CD4-positive, CD25-positive, alpha-beta regulatory T cell (primary cell): Measurements from ENCODE around the gene ASTN2. TPM values are rescaled to one million over a fixed set of nuclear protein-coding genes. Genes with fewer than 3 reads are reported as not detected.
"Not testable (repeated sequence)": the region's sequence is repeated elsewhere in the genome, so short reads cannot be mapped to it uniquely, and the experiment has no call there.

ENCODE experiments used
- ATAC-seq, 2 donors: fragments of 150-1000 bp; cut with Tn5 transposase; one replicate each; pipeline ENCODE4 v1.10.0; 2021; ENCODE audit warnings: low read depth in 2 of 2, moderate number of reproducible peaks in 2 of 2, moderate library complexity in 1 of 2
- DNase-seq, 3 donors: peaks; one replicate each; pipeline versions ENCODE4 v3.0.0 to v3.0.0-alpha.2; 2012 to 2022; ENCODE audit warnings: mixed read lengths in 1 of 3
- H3K27ac ChIP-seq: one replicate; pipeline ENCODE4 v1.7.0; 2013; ENCODE audit warnings: mild to moderate bottlenecking, low read length; ENCODE audit not compliant: insufficient read depth, poor library complexity, severe bottlenecking
- H3K27me3 ChIP-seq: one replicate; pipeline ENCODE4 v1.7.0; 2013; ENCODE audit warnings: low read length; ENCODE audit not compliant: control insufficient read depth, insufficient read depth
- H3K36me3 ChIP-seq: one replicate; pipeline ENCODE4 v1.7.0; 2013; ENCODE audit warnings: mild to moderate bottlenecking, low read length, moderate library complexity; ENCODE audit not compliant: control insufficient read depth, insufficient read depth
- H3K4me1 ChIP-seq: 2 replicates; pipeline ENCODE4 v1.7.0; 2013; ENCODE audit warnings: mild to moderate bottlenecking, low read length; ENCODE audit not compliant: insufficient read depth, control insufficient read depth, poor library complexity, severe bottlenecking
- H3K4me3 ChIP-seq: one replicate; pipeline ENCODE4 v1.7.0; 2013; ENCODE audit warnings: low read depth, mild to moderate bottlenecking, low read length, moderate library complexity
- H3K9me3 ChIP-seq, 2 experiments: 1 replicate in 1 of 2; 2 replicates in 1 of 2; pipeline ENCODE4 v1.7.0; 2013; ENCODE audit warnings: low read length in 2 of 2, mild to moderate bottlenecking in 1 of 2, moderate library complexity in 1 of 2; ENCODE audit not compliant: control insufficient read depth in 2 of 2
- H3K27ac Mint-ChIP-seq, 3 donors: one replicate each; pipeline ENCODE4 v1.8.0; 2020 to 2022; ENCODE audit warnings: mild to moderate bottlenecking in 3 of 3, mixed read lengths in 3 of 3, moderate library complexity in 2 of 3
- H3K27me3 Mint-ChIP-seq: one replicate; pipeline ENCODE4 v1.8.0; 2022; ENCODE audit warnings: mild to moderate bottlenecking, mixed read lengths
- H3K36me3 Mint-ChIP-seq: one replicate; pipeline ENCODE4 v1.8.0; 2020; ENCODE audit warnings: mixed read lengths
- H3K4me1 Mint-ChIP-seq, 4 donors: one replicate each; pipeline ENCODE4 v1.8.0; 2020 to 2022; ENCODE audit warnings: mixed read lengths in 4 of 4, mild to moderate bottlenecking in 1 of 4
- H3K4me3 Mint-ChIP-seq, 4 donors: one replicate each; pipeline ENCODE4 v1.8.0; 2020 to 2022; ENCODE audit warnings: mild to moderate bottlenecking in 4 of 4, mixed read lengths in 4 of 4, moderate library complexity in 3 of 4
- H3K9me3 Mint-ChIP-seq, 7 donors: one replicate each; pipeline ENCODE4 v1.8.0; 2020 to 2022; ENCODE audit warnings: mixed read lengths in 7 of 7, mild to moderate bottlenecking in 3 of 7, moderate library complexity in 2 of 7
- polyA plus RNA-seq, 4 donors: library from polyadenylated mRNA; unstranded; fragments of 300-500 nt; fragmentation: Illumina TruSeq; gene quantifications; one replicate each; pipeline ENCODE4 v1.2.3, GENCODE V29; 2021
- total RNA-seq: library from RNA; stranded (reverse); gene quantifications from one replicate; pipeline ENCODE4 v1.2.3, GENCODE V29; 2022

Gene ASTN2
- total and polyA plus RNA-seq, 5 donors from 2014 or later, result 5.0 to 9.9 (median 7.4) TPM

DNA sequence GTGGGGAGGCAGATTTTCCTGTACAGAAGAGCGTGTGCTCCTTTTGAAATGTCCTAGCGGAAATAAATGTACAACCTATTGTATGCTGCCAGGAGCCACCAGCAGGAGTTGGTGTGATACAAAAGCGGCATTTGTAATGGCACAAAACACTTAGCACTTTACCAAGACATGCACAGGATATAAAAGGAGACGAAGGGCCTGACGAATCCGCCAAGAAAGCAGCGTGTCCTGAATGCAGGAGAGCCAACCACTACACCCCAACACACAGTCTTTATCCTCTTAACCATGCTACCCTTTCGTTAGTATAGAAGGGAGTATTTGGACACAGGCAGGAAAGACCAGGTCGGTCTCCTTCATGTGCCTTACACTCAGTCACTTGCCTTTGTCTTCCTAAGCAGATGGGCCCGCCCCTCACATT lies 509.7 kb downstream of the ASTN2 start:
- H3K27me3 ChIP-seq, result no peaks in the 10 kb centered on the region
- H3K27ac ChIP-seq, result no peak overlapping the region
- Mint-ChIP-seq H3K27ac (no peak overlapping the region), H3K9me3 (peaks cover 0 to 15% (median 2%) of the 10 kb centered on the region in 7 donors), H3K4me1 (no peaks in the 10 kb centered on the region), H3K4me3 (no peak overlapping the region), H3K27me3 (peaks cover 4% of the 10 kb centered on the region), H3K36me3 (no peaks in the 10 kb centered on the region)
- DNase-seq (no peak), ATAC-seq (no peak)
- H3K36me3 ChIP-seq, result no peaks in the 10 kb centered on the region
- H3K4me3 ChIP-seq, result no peak overlapping the region
- H3K4me1 ChIP-seq, result no peaks in the 10 kb centered on the region
- H3K9me3 ChIP-seq, result no peaks in the 10 kb centered on the region

DNA sequence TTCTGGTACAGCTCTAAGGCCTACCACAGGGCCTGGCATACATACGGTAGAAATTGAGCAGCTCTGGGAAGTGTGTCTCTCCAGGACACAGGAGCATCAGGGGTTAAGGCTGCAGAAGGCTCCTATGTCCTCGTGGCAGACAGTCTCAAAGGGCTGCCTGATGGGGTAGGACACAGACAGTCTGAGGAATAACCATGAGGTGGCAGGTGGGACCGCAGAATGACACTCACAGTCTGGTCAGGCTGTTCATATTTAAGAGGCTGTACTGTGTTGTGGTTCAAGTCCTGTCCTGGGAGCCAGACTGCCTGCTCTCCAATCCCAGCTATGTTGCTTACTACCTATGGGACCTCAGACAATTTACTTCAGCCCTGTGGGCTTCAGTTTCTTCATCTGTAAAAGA lies 510.7 kb downstream of the ASTN2 start:
- Mint-ChIP-seq H3K9me3 (peaks cover 2 to 24% (median 5%) of the 10 kb centered on the region in 7 donors), H3K36me3 (no peaks in the 10 kb centered on the region), H3K27me3 (peaks cover 4% of the 10 kb centered on the region), H3K4me3 (no peak overlapping the region), H3K27ac (no peak overlapping the region), H3K4me1 (no peaks in the 10 kb centered on the region)
- Histone ChIP-seq H3K27me3 (no peaks in the 10 kb centered on the region), H3K36me3 (no peaks in the 10 kb centered on the region), H3K9me3 (no peaks in the 10 kb centered on the region), H3K4me1 (no peaks in the 10 kb centered on the region), H3K4me3 (no peak overlapping the region), H3K27ac (no peak overlapping the region)
- DNase-seq (no peak), ATAC-seq (no peak)

DNA sequence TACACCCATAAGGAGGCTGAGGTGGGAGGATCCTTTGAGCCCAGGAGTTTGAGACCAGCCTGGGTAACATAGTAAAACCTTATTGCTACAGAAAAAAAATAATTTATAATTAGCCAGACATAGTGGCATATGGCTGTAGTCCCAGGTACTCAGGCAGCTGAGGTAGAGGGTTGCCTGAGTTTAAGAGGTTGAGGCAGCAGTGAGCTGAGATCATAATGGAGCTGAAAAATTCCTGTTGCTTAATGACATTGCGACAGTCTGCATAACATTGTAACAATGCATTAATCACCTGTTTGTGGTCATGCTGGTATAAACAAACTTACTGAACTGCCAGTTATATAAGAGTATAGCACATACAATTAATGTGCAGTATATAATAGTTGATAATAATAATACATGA lies 513.6 kb downstream of the ASTN2 start:
- H3K4me3 ChIP-seq, result no peak overlapping the region
- no peak overlapping the region for H3K27ac ChIP-seq
- Mint-ChIP-seq H3K4me1 (no peaks in the 10 kb centered on the region), H3K36me3 (no peaks in the 10 kb centered on the region), H3K27me3 (no peaks in the 10 kb centered on the region), H3K9me3 (peaks cover 3 to 24% (median 5%) of the 10 kb centered on the region in 7 donors), H3K4me3 (no peak overlapping the region), H3K27ac (no peak overlapping the region)
- no peak for ATAC-seq
- H3K36me3 ChIP-seq, result no peaks in the 10 kb centered on the region
- H3K9me3 ChIP-seq, result no peaks in the 10 kb centered on the region
- no peak for DNase-seq
- H3K4me1 ChIP-seq, result no peaks in the 10 kb centered on the region
- H3K27me3 ChIP-seq, result no peaks in the 10 kb centered on the region

DNA sequence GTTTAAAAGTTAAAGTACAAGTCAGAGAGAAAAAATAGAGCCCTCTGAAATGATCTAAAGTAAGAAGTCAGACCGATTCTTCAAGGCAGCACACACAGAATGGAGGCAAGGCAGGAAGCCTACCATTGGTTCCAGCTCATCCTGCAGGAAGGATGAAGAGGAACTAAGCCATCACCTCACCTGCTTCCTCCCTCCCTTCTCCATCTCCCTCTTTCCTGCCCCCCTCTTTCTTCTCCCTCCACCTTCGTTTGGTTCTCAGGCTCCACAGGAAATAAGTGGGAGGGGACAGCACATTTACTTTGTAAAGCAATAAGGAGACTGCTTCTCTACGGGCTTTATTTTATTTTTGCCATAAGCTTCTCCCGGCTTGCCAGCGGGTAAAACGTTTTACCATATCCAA lies 514.3 kb downstream of the ASTN2 start:
- Mint-ChIP-seq H3K36me3 (no peaks in the 10 kb centered on the region), H3K27me3 (no peaks in the 10 kb centered on the region), H3K9me3 (peaks cover 1 to 24% (median 5%) of the 10 kb centered on the region in 7 donors), H3K27ac (no peak overlapping the region), H3K4me3 (no peak overlapping the region), H3K4me1 (no peaks in the 10 kb centered on the region)
- DNase-seq (no peak), ATAC-seq (no peak)
- no peaks in the 10 kb centered on the region for H3K9me3 ChIP-seq
- no peaks in the 10 kb centered on the region for H3K27me3 ChIP-seq
- no peak overlapping the region for H3K4me3 ChIP-seq
- H3K36me3 ChIP-seq, result no peaks in the 10 kb centered on the region
- no peaks in the 10 kb centered on the region for H3K4me1 ChIP-seq
- H3K27ac ChIP-seq, result no peak overlapping the region

DNA sequence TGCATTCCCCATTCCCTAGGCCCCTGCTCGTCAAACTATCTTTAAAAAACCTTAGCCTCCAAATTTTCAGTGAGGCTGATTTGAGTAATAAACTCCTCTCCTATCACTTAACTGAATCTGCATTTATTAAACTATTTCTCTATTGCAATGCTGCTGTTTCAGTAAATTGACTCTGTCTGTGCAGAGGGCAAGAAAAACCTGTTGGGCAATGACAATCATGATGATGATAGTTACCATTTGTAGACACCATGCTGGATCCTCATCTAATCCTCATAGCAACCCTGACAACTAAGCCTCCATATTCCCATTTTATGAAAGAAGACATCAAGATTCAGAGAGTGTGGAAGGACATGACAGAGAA lies 514.9 kb downstream of the ASTN2 start:
- no peaks in the 10 kb centered on the region for H3K36me3 ChIP-seq
- H3K4me3 Mint-ChIP-seq, result no peak overlapping the region
- no peaks in the 10 kb centered on the region for H3K36me3 Mint-ChIP-seq
- H3K27ac Mint-ChIP-seq, result no peak overlapping the region
- H3K27ac ChIP-seq, result no peak overlapping the region
- ATAC-seq, result no peak
- H3K4me3 ChIP-seq, result no peak overlapping the region
- H3K9me3 ChIP-seq, result no peaks in the 10 kb centered on the region
- H3K9me3 Mint-ChIP-seq, result peaks cover 1 to 24% (median 5%) of the 10 kb centered on the region in 7 donors
- no peaks in the 10 kb centered on the region for H3K4me1 Mint-ChIP-seq
- no peak for DNase-seq
- H3K27me3 Mint-ChIP-seq, result no peaks in the 10 kb centered on the region
- no peaks in the 10 kb centered on the region for H3K27me3 ChIP-seq
- no peaks in the 10 kb centered on the region for H3K4me1 ChIP-seq

DNA sequence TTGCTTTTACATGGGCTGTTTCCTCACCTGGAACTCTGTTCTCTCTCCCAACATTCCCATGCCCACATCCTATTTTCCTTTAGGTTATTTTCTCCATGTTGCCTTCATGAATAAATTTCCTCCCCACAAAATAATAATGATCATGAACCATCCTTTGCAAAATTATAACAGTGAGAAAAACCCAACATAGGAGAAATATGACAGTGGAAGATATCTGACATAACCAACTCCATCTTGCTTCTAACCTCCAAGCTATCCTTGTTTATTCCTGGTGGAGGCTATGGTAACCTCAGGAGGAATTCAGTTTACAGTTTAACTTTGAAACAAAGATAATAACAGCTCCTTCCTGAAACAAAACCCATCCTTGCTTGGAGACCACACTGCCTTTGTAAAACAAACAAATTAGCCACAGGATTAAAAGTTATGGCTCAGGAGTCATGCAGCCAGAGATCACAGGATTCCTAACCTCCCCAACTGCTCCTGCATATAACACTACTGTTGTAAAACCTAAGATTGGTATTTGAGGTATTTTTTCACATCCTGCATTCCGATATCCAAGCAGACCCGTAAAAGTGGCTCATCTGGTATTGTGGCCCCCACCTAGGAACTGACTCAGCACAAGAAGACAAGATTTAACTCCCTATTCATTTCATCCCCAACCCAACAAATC lies 515.4 kb downstream of the ASTN2 start:
- Histone ChIP-seq H3K9me3 (no peaks in the 10 kb centered on the region), H3K27ac (no peak overlapping the region), H3K4me1 (no peaks in the 10 kb centered on the region), H3K36me3 (no peaks in the 10 kb centered on the region), H3K27me3 (no peaks in the 10 kb centered on the region), H3K4me3 (no peak overlapping the region)
- H3K36me3 Mint-ChIP-seq, result no peaks in the 10 kb centered on the region
- no peaks in the 10 kb centered on the region for H3K4me1 Mint-ChIP-seq
- H3K4me3 Mint-ChIP-seq, result no peak overlapping the region
- H3K27ac Mint-ChIP-seq, result no peak overlapping the region
- ATAC-seq (no peak), DNase-seq (no peak)
- no peaks in the 10 kb centered on the region for H3K27me3 Mint-ChIP-seq
- peaks cover 1 to 24% (median 5%) of the 10 kb centered on the region in 7 donors for H3K9me3 Mint-ChIP-seq

DNA sequence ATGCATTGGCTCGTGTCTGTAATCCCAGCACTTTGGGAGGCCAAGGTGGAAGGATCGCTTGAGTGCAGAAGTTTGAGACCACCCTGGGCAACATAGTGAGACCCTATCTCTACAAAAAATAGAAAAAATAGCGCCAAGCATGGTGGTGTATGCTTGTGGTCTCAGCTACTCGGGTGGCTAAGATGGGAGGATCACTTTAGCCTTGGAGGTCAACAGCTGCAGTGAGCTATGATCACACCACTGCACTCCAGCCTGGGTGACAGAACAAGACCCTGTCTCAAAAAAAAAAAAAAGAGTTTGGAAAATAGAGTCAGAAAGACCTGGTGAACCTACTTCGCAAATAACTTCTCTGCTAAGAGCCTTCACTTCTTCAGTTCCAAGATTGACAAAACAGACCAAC lies 516.7 kb downstream of the ASTN2 start:
- H3K36me3 Mint-ChIP-seq, H3K36me3 ChIP-seq, H3K27me3 Mint-ChIP-seq, H3K9me3 ChIP-seq, H3K4me1 ChIP-seq, H3K27me3 ChIP-seq, ATAC-seq, H3K27ac Mint-ChIP-seq, H3K4me3 Mint-ChIP-seq, DNase-seq, H3K4me3 ChIP-seq, H3K4me1 Mint-ChIP-seq, H3K27ac ChIP-seq: not testable (repeated sequence)
- H3K9me3 Mint-ChIP-seq, result peaks cover 2 to 20% (median 5%) of the 10 kb centered on the region in 7 donors

DNA sequence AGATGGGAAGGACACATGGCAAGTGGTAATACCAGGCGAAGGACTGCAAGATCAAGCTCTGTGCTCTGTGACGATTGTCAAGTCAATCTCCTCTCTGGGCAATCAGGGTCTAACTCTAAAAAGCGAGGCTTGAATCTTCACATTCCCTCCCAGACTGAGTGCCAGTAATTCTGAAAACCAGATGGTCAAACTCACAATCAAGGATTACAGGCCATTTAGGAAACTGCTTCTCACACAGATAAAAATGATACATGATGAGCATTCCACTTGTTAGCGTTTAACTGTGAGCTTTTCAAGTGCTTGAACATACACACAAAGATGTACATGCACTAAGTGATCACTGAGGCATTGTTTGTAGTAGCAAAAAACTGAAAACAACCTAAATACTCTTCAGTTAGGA lies 517.7 kb downstream of the ASTN2 start:
- H3K36me3 Mint-ChIP-seq, result no peaks in the 10 kb centered on the region
- Histone ChIP-seq H3K27ac (no peak overlapping the region), H3K4me1 (no peaks in the 10 kb centered on the region), H3K27me3 (no peaks in the 10 kb centered on the region), H3K36me3 (no peaks in the 10 kb centered on the region), H3K4me3 (no peak overlapping the region), H3K9me3 (no peaks in the 10 kb centered on the region)
- no peaks in the 10 kb centered on the region for H3K27me3 Mint-ChIP-seq
- peaks cover 0 to 14% (median 5%) of the 10 kb centered on the region in 7 donors for H3K9me3 Mint-ChIP-seq
- H3K4me3 Mint-ChIP-seq, result no peak overlapping the region
- DNase-seq (no peak), ATAC-seq (no peak)
- H3K27ac Mint-ChIP-seq, result no peak overlapping the region
- H3K4me1 Mint-ChIP-seq, result no peaks in the 10 kb centered on the region
